H1 (cell line): ENCODE results near the gene SIT1. TPM values are rescaled to one million over a fixed set of nuclear protein-coding genes. Genes with fewer than 3 reads are reported as not detected.

ENCODE experiments used
- ASH2L ChIP-seq: fragments of 200-600, 300-600 bp; sonication (generic); IDR thresholded peaks from one replicate; pipeline ENCODE4 v1.7.1; 2017; ENCODE audit warnings: low read length
- BCL11A ChIP-seq, 2 experiments: IDR thresholded peaks; one replicate each; pipeline ENCODE4 v1.6.1; 2011; ENCODE audit warnings: low read depth in 2 of 2, low read length in 2 of 2, mild to moderate bottlenecking in 2 of 2
- HDAC6 ChIP-seq: IDR thresholded peaks from one replicate; pipeline ENCODE4 v1.7.1; 2012; ENCODE audit warnings: low read depth, mild to moderate bottlenecking, inconsistent platforms, low read length, moderate library complexity
- KDM1A ChIP-seq: fragments of 200-600, 300-600 bp; sonication (generic); IDR thresholded peaks from 2 replicates; pipeline ENCODE4 v1.7.1; 2016; ENCODE audit warnings: mild to moderate bottlenecking, low read length, borderline replicate concordance
- NRF1 ChIP-seq: IDR thresholded peaks from 2 replicates; pipeline ENCODE4 v1.6.1; 2011; ENCODE audit warnings: mild to moderate bottlenecking, low read depth, low read length, improper control_type of control experiment
- RAD21 ChIP-seq, 2 experiments: IDR thresholded peaks in 1 of 2; conservative IDR thresholded peaks in 1 of 2; 2 replicates each; pipeline ENCODE4 v1.6.1; 2011; ENCODE audit warnings: low read depth in 2 of 2, low read length in 2 of 2, improper control_type of control experiment in 1 of 2, inconsistent platforms in 1 of 2, mild to moderate bottlenecking in 1 of 2, moderate library complexity in 1 of 2
- SAP30 ChIP-seq: fragments of 300-600 bp; sonication (generic); IDR thresholded peaks from 2 replicates; pipeline ENCODE4 v1.7.1; 2012; ENCODE audit warnings: low read length, moderate library complexity, mild to moderate bottlenecking, inconsistent platforms; ENCODE audit not compliant: insufficient read depth, insufficient replicate concordance
- TAF7 ChIP-seq: optimal IDR thresholded peaks from 2 replicates; pipeline ENCODE3; 2011; ENCODE audit warnings: low read depth, mild to moderate bottlenecking, inconsistent platforms, low read length, moderate library complexity, borderline replicate concordance
- polyA plus RNA-seq, 7 experiments: library from polyadenylated mRNA; depleted of rRNA in 3 of 7; stranded (reverse) in 5 of 7; unstranded in 2 of 7; fragments of >200 nt in 5 of 7; fragments of 200-250 nt in 2 of 7; gene quantifications; 1 replicate in 5 of 7; 2 replicates in 1 of 7; 4 replicates in 1 of 7; pipeline versions ENCODE4 v1.2.1 to v1.2.3, GENCODE V29; 2011 to 2013; ENCODE audit warnings: missing spikeins in 2 of 7, mixed read lengths in 2 of 7
- total RNA-seq: library from RNA; stranded (reverse); fragmentation: NEBNext Ultra II Directional; extraction: Animal tissue kit (Norgen Biotek cat#: 25700); gene quantifications from 2 replicates; pipeline ENCODE4 v1.2.1, GENCODE V29; 2021
- TF ChIP-seq, protein P1 (sequence below): IDR thresholded peaks from 2 replicates; pipeline ENCODE4 v1.6.1; 2012; ENCODE audit warnings: low read length, inconsistent platforms
- TF ChIP-seq, protein P2 (sequence below): IDR thresholded peaks from 2 replicates; pipeline ENCODE4 v1.6.1; 2012; ENCODE audit warnings: inconsistent platforms

The SIT1 gene
- total and polyA plus RNA-seq, 2 of the 8 experiments (the other 6 are each of a cell fraction or from before 2014, with no cell fraction given), result 8.2 to 12.8 TPM

DNA sequence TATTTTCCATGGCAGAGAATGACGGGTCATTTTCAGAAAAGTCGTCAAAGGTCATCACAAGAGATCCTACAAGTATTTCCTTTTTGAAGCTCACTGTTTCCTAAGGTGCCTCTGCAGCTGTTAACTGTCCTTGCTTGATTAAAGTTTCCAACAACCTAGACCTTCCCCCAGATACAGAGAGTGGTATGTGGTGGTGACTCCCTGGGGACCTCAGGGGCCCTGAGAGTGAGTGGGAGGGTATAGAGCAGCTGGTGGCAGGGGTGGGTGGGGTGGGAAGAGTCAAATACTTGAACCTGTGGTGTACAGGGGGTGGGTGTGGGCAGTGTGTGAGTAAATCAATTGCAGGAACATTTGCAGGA, 31.0 kb downstream of the SIT1 start (continued):
- TF ChIP-seq, protein P1, sequence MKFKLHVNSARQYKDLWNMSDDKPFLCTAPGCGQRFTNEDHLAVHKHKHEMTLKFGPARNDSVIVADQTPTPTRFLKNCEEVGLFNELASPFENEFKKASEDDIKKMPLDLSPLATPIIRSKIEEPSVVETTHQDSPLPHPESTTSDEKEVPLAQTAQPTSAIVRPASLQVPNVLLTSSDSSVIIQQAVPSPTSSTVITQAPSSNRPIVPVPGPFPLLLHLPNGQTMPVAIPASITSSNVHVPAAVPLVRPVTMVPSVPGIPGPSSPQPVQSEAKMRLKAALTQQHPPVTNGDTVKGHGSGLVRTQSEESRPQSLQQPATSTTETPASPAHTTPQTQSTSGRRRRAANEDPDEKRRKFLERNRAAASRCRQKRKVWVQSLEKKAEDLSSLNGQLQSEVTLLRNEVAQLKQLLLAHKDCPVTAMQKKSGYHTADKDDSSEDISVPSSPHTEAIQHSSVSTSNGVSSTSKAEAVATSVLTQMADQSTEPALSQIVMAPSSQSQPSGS, result no peak
- TF ChIP-seq NRF1 (no peak), BCL11A (IDR thresholded peaks at IDR 0.05; ENCODE audit: low read depth in 2 of 2, low read length in 2 of 2) (no peak), KDM1A (no peak), HDAC6 (no peak), RAD21 (IDR thresholded peaks at IDR 0.05 in 1 of 2, conservative IDR thresholded peaks at IDR 0.05 in 1 of 2; ENCODE audit: low read depth in 2 of 2, low read length in 2 of 2) (no peak), SAP30 (no peak), ASH2L (no peak), TAF7 (no peak)
- TF ChIP-seq, protein P2, sequence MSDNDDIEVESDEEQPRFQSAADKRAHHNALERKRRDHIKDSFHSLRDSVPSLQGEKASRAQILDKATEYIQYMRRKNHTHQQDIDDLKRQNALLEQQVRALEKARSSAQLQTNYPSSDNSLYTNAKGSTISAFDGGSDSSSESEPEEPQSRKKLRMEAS, result no peak
